Right lobe of liver (tissue), 4 donors: ENCODE data around the gene RBM15B.

Experiments
- POLR2A ChIP-seq: fragments of 450-650 bp; IDR thresholded peaks from one replicate; pipeline ENCODE4 v1.6.1; 2017; ENCODE audit warnings: antibody characterized with exemption, mild to moderate bottlenecking
- TF ChIP-seq, protein P1 (sequence below), 4 donors: fragments of 200-600 bp in 3 of 4; fragments of 450-650 bp in 1 of 4; IDR thresholded peaks; one replicate each; pipeline versions ENCODE4 v1.5.1 to v1.8.0; 2016 to 2022; ENCODE audit warnings: antibody characterized with exemption in 4 of 4, mild to moderate bottlenecking in 2 of 4
- donor health status: DM: no; HTN: no; CAD: no.
- donor health status: DM: no; HTN: no; CAD: no.
- donor health status: DM: no; HTN: yes; CAD: no.

DNA sequence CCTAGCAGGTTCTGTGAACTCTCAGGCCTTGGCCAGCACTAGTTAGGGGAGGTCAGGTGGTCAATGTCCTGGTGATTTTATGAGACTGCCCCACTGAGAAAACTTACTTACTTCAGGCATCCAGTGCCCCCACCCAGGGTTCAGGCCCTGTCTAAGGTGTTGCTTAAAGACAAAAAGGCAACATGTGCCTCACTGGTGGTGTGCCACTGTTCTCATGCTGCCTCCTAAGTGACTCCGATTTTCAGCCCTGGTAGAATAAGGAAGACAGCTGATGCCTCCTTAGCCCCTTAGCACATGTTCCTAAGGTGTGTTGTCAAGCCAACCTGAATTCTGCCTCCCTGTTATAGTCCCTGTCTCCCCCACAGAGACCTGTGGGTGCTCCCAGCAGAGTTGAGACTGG, 5.3 kb downstream of the RBM15B start:
- TF ChIP-seq, protein P1, sequence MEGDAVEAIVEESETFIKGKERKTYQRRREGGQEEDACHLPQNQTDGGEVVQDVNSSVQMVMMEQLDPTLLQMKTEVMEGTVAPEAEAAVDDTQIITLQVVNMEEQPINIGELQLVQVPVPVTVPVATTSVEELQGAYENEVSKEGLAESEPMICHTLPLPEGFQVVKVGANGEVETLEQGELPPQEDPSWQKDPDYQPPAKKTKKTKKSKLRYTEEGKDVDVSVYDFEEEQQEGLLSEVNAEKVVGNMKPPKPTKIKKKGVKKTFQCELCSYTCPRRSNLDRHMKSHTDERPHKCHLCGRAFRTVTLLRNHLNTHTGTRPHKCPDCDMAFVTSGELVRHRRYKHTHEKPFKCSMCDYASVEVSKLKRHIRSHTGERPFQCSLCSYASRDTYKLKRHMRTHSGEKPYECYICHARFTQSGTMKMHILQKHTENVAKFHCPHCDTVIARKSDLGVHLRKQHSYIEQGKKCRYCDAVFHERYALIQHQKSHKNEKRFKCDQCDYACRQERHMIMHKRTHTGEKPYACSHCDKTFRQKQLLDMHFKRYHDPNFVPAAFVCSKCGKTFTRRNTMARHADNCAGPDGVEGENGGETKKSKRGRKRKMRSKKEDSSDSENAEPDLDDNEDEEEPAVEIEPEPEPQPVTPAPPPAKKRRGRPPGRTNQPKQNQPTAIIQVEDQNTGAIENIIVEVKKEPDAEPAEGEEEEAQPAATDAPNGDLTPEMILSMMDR (IDR thresholded peaks at IDR 0.05): no peak
- no peak for TF ChIP-seq POLR2A
